GM12873 (cell line): Measurements from ENCODE around the gene MRNIP.
A peak's percentile ranks its signal among the peaks of the same experiment; 100 is the strongest.

Experiments
- TF ChIP-seq, protein P1 (sequence below): IDR thresholded peaks from 2 replicates; pipeline ENCODE4 v1.5.1; 2012; ENCODE audit warnings: low read depth, mild to moderate bottlenecking, moderate library complexity, low read length, control low read depth; ENCODE audit not compliant: insufficient read depth; ENCODE audit errors: missing control alignments

Gene MRNIP

DNA sequence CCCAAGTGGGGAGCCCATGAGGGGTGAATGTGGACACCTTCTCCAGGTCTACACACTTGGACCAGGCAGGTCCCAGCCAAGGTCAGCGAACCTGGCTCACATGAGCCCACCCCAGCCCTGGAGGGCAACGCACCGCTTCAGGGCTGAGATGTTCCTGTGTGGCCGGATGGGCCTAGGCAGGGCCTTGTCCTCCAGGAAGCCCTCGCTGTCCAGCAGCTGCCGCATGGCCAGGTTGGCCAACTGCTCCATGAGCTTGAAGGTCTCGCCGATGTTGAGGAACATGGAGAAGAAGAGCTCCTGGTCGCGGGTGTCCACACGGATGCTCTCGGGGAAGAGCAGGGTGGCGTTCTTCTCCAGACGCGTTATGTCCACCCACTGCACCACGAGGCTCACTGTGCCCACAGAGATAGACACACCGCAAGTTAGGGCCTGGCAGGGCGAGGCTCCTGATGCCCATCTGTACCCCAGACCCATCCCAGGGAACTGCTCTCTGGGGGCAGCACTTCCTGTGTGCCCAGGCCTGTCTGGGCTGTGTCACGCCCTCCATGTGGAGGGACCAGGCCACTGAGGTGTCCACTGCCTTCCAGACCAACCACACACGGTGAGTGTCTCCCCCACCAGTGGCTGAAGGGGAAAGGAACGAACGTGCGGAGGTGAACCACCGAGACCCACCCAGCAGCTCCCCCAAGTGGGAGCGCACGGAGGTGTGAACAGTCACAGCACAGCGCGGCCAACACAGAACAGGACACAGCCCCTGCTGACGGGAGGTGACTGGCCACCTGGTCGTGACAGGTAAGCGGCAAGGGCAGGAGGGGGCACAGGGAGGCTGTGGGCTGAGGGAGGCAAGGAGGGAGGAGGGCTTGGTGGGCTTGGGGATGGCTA, 34.7 kb upstream of the MRNIP start:
- TF ChIP-seq, protein P1, sequence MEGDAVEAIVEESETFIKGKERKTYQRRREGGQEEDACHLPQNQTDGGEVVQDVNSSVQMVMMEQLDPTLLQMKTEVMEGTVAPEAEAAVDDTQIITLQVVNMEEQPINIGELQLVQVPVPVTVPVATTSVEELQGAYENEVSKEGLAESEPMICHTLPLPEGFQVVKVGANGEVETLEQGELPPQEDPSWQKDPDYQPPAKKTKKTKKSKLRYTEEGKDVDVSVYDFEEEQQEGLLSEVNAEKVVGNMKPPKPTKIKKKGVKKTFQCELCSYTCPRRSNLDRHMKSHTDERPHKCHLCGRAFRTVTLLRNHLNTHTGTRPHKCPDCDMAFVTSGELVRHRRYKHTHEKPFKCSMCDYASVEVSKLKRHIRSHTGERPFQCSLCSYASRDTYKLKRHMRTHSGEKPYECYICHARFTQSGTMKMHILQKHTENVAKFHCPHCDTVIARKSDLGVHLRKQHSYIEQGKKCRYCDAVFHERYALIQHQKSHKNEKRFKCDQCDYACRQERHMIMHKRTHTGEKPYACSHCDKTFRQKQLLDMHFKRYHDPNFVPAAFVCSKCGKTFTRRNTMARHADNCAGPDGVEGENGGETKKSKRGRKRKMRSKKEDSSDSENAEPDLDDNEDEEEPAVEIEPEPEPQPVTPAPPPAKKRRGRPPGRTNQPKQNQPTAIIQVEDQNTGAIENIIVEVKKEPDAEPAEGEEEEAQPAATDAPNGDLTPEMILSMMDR = no peak

DNA sequence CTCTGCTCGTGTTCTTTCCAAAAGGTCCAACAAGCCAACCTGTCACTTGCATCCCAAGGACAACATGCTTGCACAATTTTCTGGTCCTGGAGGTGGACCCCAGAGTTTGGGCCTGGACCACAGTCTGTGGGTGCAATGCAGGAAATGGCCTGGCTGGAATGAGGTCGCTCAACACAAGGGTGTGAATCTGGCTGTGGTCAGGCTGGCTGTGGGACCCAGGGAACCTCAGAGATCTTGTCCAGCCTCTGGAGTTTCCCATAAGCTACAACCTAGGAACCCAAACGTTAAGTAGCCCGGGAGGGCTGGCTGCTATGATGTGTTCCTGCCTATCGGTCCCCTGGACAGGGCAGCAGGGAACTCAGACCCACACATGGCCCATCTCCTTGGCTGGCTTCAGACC, 33.6 kb upstream of the MRNIP start:
- TF ChIP-seq, protein P1 = peak; percentile 4

DNA sequence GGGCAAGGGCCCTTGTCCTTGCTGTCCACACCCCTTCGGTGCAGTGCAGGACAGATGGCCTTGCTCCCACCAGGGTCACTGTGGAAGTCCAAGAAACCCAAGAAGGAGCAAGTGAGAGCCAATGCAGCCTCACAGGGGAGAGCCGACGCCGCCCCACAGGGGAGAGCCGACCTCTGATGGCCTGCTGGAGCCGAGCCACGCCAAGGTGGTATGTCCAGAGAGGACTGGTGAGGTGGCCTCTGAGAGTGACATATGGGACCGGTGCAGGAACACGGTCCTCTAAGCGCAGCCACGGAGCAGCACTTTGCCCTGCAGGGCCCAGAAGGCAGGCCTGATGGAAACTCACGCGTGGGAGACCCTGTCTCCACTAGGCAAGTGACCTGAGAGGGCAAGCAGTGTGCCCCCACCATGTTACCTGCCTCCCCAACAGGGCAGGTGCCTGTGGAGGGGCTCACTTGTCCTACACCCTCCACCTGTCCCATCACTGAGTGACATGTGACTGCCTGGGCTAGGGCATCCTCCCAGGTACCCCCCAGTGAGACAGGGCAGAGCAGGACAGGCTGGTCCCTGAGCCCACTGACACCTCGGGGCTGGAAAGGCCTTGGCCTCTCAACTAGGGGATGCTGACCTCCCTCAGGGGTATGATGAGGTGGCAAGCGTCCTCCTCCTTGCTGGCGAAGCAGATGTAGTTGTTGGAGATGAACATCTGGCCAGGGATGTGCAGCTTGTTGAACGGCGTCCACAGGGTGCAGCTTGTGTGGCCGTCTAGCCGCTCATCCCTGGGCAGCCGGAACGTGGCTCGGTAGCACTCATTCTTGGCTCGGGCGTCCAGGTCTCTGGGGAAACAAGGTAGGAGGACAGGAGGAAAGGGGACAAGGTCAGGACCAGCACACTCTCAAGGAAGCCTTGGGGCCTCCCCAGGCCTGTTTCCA, 32.4 kb upstream of the MRNIP start:
- TF ChIP-seq, protein P1 = no peak

DNA sequence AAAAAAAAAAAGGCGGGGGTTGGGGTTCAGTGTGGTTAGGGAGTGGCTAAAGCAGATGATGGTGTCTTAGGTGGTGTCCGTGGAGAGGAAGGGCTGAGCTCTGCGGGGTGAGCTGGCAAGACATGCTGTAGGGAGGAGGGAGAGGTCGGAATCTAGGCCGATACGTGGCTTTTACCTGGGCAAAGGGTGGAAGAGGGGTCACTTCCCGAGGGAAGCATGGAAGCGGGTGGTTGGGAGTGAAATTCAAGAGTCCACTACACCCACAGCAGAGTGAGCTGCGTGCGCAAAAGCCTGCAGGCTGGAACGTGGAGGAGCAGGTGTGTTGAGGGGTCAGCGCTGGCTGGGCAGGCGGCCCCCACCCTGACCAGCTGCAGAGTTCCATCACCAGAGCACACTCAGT, 31.3 kb upstream of the MRNIP start:
- TF ChIP-seq, protein P1 = no peak

DNA sequence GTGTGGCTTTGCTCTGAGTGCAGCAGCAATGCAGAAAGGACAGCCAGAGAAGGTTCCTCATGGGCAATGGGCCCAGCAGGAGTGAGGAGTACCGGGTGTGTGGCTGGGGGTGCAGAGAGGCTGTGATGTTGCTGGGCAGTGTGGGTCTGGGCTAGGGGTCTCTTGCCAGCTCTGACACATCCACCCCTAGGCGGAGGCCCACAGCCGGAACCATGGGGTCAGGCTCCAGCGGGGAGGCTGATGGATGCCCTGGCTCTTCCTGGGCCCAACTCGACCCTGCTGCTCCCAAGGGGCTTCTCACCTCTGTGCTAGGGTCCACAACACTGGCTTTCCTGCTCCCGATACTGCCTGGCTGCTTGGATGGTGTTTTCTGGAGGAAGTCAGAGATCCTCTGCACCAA, 29.2 kb upstream of the MRNIP start:
- TF ChIP-seq, protein P1 = no peak

DNA sequence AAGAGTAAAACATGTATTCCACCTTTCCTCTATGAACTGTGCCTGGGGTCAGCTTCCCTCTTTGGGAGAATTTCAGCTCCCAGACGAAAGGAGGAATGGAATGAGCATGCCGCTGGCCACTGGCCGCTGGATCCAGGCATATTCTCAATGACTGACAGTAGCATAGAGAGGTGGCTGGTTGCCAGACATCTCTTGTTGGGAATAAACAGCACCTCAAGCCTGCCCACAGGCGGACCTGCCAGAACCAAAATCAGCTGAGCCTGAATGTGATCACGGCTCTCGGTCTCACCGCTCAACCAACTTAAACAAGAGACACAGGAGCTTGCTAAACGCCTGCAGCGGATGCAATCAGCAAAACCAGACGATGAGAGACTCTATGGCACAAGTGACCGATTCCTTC, 28.5 kb upstream of the MRNIP start:
- TF ChIP-seq, protein P1 = no peak
